IPS DF 6.9 (cell line): ENCODE results near the gene PIGV.
"Not testable (repeated sequence)": the region's sequence is repeated elsewhere in the genome, so short reads cannot be mapped to it uniquely, and the experiment has no call there.

Experiments
- DNase-seq: peaks from one replicate; pipeline ENCODE4 v3.0.0-alpha.2; 2013; ENCODE audit warnings: low read depth, low spot score
- H3K27ac ChIP-seq: one replicate; pipeline ENCODE4 v1.5.1; 2013; ENCODE audit warnings: low read length, control low read depth
- H3K27me3 ChIP-seq: 2 replicates; pipeline ENCODE4 v1.6.1; 2013; ENCODE audit warnings: mild to moderate bottlenecking, low read length; ENCODE audit not compliant: control insufficient read depth, insufficient read depth
- H3K36me3 ChIP-seq: 2 replicates; pipeline ENCODE4 v1.6.1; 2013; ENCODE audit warnings: low read length; ENCODE audit not compliant: control insufficient read depth, insufficient read depth
- H3K4me1 ChIP-seq: 2 replicates; pipeline ENCODE4 v1.6.1; 2013; ENCODE audit warnings: low read length; ENCODE audit not compliant: control insufficient read depth, insufficient read depth
- H3K4me3 ChIP-seq: 2 replicates; pipeline ENCODE4 v1.5.1; 2013; ENCODE audit warnings: mild to moderate bottlenecking, low read length
- H3K9me3 ChIP-seq: 2 replicates; pipeline ENCODE4 v1.6.1; 2013; ENCODE audit warnings: low read length, inconsistent platforms; ENCODE audit not compliant: control insufficient read depth, insufficient read depth
- WGBS: extraction: QIAGEN DNeasy Blood & Tissue Kit; methylation state at CpG from one replicate; pipeline ENCODE4 v1.1.7; 2013; ENCODE audit warnings: mixed read lengths, missing lambda C conversion rate; ENCODE audit not compliant: insufficient read length, insufficient coverage; 5-methylcytosine and 5-hydroxymethylcytosine counted together

The PIGV gene

DNA sequence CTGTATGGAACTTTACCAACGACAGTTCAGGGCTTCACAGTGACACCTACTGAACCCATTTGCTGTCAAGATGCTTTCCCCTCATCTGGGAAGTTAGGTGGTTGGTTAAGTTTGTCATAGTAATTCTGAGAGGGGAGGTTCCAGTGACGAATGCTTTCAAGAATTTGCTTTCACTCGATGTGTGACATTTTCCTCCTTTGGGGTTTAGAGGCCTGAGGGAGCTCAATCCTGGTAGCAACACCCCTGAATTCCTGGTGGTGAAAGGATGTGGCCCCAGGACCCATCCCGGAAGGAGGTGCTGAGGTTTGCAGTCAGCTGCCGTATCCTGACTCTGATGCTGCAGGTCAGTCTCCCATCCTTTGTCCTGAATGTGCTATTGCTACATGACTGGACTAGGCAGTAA is 2.8 kb downstream of the PIGV start:
- DNase-seq = no peak
- Histone ChIP-seq H3K4me3 (no peak overlapping the region), H3K27me3 (no peaks in the 10 kb centered on the region), H3K4me1 (peaks cover 10% of the 10 kb centered on the region), H3K36me3 (peaks cover 3% of the 10 kb centered on the region; the same call in 1 of the 2 replicates), H3K27ac (no peak overlapping the region), H3K9me3 (no peaks in the 10 kb centered on the region)
- no CpG with 5 or more reads among the region's 5 CpGs for WGBS

DNA sequence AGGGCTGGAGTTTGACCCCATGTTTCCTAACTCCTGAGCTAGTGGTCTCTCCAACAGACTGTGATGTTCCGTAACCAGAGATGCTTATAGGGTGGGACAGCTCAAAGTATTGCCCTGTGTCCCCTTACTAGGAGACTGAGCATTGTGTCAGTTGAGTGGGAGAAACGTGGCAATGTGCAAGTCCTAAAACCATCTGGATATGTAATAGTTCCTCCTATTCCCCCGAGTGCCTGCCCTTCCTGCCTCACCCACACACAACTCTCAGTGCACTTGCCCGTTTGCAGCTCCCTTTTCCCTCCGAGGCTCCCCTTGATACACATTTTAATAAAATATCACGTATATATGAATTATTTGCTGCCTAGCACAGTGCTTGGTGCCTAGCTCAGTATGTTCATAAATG is 3.4 kb downstream of the PIGV start:
- H3K27me3 ChIP-seq = no peaks in the 10 kb centered on the region
- DNase-seq = no peak
- no peak overlapping the region for H3K27ac ChIP-seq
- peaks cover 3% of the 10 kb centered on the region; the same call in 1 of the 2 replicates for H3K36me3 ChIP-seq
- peaks cover 8% of the 10 kb centered on the region for H3K4me1 ChIP-seq
- no CpG with 5 or more reads among the region's 6 CpGs for WGBS
- no peaks in the 10 kb centered on the region for H3K9me3 ChIP-seq
- no peak overlapping the region for H3K4me3 ChIP-seq

DNA sequence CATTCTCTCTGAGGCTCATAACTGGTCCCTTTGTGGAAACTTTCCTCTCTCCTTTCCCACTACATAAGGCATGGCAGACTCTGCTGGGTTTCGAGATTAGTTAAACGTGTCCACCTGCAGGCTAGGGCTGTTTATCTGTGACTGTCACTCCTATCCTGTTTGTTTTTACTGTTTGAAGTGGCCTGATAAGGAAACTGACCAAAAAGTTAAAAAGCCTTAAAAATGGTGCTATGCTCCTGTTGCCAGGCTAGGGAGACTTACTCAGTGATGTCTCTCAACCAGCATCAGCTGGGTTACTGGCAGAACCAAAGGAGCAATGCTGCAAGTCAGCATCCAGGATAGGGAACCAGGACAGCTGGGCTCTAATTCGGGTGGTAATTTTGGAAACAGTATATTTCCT is 3.9 kb downstream of the PIGV start:
- no peaks in the 10 kb centered on the region for H3K27me3 ChIP-seq
- H3K4me3 ChIP-seq = no peak overlapping the region
- peaks cover 6% of the 10 kb centered on the region; the same call in 1 of the 2 replicates for H3K4me1 ChIP-seq
- WGBS = no CpG with 5 or more reads among the region's 3 CpGs
- H3K36me3 ChIP-seq = peaks cover 3% of the 10 kb centered on the region; the same call in 1 of the 2 replicates
- no peak for DNase-seq
- no peak overlapping the region for H3K27ac ChIP-seq
- H3K9me3 ChIP-seq = no peaks in the 10 kb centered on the region

DNA sequence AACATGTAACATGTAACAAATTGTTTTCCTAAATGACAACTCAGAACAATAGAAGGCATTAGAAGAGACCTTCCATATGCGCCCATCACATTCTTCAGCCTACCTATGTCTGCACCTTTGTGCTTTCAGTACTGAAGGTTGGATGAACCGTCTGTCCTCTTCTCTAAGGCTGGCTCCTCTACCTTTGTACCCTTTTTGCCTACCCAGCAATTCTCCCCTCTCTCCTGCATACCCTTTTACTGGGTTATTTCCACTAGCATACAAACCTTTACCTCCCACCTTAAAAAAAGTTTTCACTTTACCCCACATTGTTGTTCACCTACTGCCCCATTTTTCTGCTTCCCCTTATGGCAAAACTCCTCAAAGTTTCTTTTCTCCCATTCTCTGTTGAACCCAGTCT is 5.2 kb downstream of the PIGV start:
- no CpG with 5 or more reads among the region's 2 CpGs for WGBS
- Histone ChIP-seq H3K4me1 (peaks cover 3% of the 10 kb centered on the region; the same call in 1 of the 2 replicates), H3K27me3 (no peaks in the 10 kb centered on the region), H3K9me3 (no peaks in the 10 kb centered on the region), H3K36me3 (peaks cover 3% of the 10 kb centered on the region; the same call in 1 of the 2 replicates), H3K4me3 (no peak overlapping the region), H3K27ac (no peak overlapping the region)
- DNase-seq = no peak

DNA sequence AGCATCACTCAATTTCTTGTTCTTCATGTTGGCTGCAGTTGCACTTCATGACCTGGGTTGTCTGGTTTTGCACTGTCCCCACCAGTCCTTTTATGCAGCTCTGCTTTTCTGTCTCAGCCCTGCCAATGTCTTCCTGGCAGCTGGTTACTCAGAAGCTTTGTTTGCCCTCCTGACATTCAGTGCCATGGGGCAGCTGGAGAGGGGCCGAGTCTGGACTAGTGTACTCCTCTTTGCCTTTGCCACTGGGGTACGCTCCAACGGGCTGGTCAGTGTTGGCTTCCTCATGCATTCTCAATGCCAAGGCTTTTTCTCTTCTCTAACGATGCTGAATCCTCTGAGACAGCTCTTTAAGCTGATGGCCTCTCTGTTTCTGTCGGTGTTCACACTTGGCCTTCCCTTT is 6.6 kb downstream of the PIGV start:
- Histone ChIP-seq H3K27ac (no peak overlapping the region), H3K36me3 (peaks cover 3% of the 10 kb centered on the region; the same call in 1 of the 2 replicates), H3K4me3 (no peak overlapping the region), H3K4me1 (no peaks in the 10 kb centered on the region), H3K27me3 (no peaks in the 10 kb centered on the region), H3K9me3 (no peaks in the 10 kb centered on the region)
- no peak for DNase-seq
- WGBS = no CpG with 5 or more reads among the region's 5 CpGs

DNA sequence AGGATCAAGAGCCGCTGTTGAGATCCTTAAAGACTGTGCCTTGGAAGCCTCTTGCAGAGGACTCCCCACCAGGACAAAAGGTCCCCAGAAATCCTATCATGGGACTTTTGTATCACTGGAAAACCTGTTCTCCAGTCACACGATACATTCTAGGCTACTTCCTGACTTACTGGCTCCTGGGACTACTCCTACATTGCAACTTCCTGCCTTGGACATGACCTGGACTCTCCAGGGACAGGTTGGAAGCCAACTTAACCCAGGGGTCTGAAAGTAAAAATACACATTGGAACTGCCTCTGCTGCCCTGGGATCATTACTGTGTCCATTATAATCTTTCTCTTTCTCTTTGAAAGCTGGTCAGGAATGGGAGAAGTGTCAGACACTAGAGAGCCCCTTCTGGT is 9.9 kb downstream of the PIGV start:
- no peak for DNase-seq
- Histone ChIP-seq H3K4me1 (no peaks in the 10 kb centered on the region), H3K27ac (no peak overlapping the region), H3K27me3 (no peaks in the 10 kb centered on the region), H3K36me3 (peaks cover 3% of the 10 kb centered on the region; the same call in 1 of the 2 replicates), H3K4me3 (no peak overlapping the region), H3K9me3 (no peaks in the 10 kb centered on the region)
- no CpG with 5 or more reads among the region's 2 CpGs for WGBS

DNA sequence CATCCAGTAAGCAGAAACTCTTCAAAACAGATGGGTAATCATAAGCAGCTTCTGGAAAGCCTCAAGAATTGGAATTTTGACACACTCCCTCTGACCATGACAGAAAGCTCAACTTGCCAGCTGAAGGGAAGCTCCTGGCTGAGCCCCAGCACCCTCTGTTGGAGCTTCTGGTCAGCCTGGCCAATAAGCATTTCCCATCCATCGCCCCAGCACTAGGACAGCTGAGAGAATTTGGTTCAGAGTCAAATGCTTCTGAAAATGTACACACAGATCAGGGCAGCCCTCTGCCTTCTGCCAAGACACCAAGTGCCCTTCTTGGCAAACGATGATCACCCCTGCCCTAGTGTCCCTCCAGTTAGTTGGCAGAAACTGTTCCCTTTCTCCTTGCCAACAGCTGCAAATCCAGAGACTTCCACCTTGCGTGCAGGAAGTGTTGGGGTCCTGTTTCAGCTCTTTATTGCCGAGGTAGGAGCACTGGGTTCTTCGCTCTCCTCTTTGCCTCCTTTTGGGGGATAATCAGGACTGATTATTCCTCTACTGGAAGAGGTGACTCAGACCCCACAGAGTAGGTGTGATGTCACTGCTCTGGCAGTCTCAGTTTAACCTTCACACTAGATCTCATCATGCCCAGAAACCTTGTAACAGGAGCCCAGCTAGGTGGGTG is 11.9 kb downstream of the PIGV start:
- Histone ChIP-seq H3K27me3 (no peaks in the 10 kb centered on the region), H3K4me3 (no peak overlapping the region), H3K36me3 (no peaks in the 10 kb centered on the region), H3K9me3 (no peaks in the 10 kb centered on the region), H3K27ac (no peak overlapping the region), H3K4me1 (no peaks in the 10 kb centered on the region)
- DNase-seq = no peak
- no CpG with 5 or more reads among the region's 5 CpGs for WGBS

DNA sequence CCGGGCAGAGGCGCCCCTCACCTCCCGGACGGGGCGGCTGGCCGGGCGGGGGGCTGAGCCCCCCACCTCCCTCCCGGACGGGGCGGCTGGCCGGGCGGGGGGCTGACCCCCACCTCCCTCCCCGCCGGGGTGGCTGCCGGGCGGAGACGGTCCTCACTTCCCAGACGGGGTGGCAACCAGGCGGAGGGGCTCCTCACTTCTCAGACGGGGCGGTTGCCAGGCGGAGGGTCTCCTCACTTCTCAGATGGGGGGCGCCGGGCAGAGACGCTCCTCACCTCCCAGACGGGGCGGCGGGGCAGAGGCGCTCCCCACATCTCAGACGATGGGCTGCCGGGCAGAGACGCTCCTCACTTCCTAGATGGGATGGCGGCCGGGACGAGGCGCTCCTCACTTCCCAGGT is 16.2 kb downstream of the PIGV start:
- not testable (repeated sequence) for H3K4me1 ChIP-seq, H3K4me3 ChIP-seq, DNase-seq, H3K36me3 ChIP-seq, H3K9me3 ChIP-seq, H3K27ac ChIP-seq, H3K27me3 ChIP-seq
- WGBS = no CpG with 5 or more reads among the region's 36 CpGs

DNA sequence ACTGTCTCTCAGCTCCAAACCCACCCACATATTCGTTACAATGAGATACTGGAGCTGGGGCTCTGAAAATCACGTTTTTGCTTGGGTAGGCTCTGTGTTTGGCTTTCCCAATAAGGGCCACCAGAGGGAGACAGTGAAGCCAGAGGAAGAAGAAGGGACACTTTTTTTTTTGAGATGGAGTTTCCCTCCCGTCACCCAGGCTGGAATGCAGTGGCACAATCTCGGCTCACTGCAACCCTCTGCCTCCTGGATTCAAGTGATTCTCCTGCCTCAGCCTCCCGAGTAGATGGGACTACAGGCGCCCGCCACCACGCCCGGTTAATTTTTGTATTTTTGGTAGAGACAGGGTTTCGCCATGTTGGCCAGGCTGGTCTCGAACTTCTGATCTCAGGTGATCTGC is 22.4 kb downstream of the PIGV start:
- not testable (repeated sequence) for H3K4me1 ChIP-seq, H3K36me3 ChIP-seq, DNase-seq, H3K9me3 ChIP-seq, H3K27me3 ChIP-seq, H3K27ac ChIP-seq, H3K4me3 ChIP-seq
- WGBS = no CpG with 5 or more reads among the region's 11 CpGs

DNA sequence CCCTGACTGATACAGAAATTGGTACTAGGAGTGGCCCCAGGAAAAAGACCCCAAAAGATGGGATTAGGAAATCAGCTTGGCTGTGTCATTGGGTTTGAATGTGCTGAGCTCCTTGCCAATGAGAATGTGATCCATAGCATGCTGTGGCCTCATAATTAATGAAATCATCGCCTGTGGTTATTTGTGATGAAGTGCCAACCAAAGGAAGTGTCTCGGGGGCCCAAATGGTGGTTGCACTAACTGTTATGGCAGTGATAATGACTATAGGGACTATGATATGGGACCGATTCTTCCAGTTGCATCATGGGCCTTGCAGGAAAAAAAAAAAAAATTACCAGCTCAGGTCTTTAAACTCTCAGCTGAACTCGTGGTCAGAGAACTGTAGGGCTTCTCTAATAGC is 23.3 kb downstream of the PIGV start:
- H3K4me1 ChIP-seq = no peaks in the 10 kb centered on the region
- no peak overlapping the region for H3K4me3 ChIP-seq
- H3K9me3 ChIP-seq = no peaks in the 10 kb centered on the region
- no peaks in the 10 kb centered on the region for H3K36me3 ChIP-seq
- WGBS = no CpG with 5 or more reads among the region's 4 CpGs
- no peak overlapping the region for H3K27ac ChIP-seq
- DNase-seq = no peak
- H3K27me3 ChIP-seq = no peaks in the 10 kb centered on the region

DNA sequence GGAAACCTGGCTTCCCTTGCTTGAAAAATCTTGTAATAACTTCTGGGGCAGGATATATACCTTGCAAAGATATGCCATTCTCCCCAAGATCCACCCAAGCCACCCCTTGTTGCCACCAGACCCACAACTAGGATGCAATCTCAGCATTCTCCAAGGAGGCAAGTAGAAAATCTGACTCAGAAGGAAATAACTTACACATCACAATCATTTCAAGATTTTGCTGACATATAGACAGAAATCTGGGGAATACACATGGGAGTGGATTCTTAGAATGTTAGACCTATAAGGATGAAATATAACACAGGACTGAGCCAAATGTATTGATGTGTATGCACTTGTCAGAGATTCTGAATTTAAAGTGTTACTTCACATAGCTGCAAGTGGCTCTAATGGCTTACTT is 24.0 kb downstream of the PIGV start:
- Histone ChIP-seq H3K9me3 (no peaks in the 10 kb centered on the region), H3K4me3 (no peak overlapping the region), H3K4me1 (no peaks in the 10 kb centered on the region), H3K36me3 (no peaks in the 10 kb centered on the region), H3K27me3 (no peaks in the 10 kb centered on the region), H3K27ac (no peak overlapping the region)
- no peak for DNase-seq
